OCI-LY3 (cell line): ENCODE measurements around the gene ALCAM.

Source experiments
- EZH2phosphoT487 ChIP-seq: fragments of 200-600 bp; shearing (Covaris generic); IDR thresholded peaks from 2 replicates; pipeline ENCODE4 v1.6.1; 2018; ENCODE audit warnings: antibody characterized with exemption, mixed run types, low read depth
- TF ChIP-seq, protein P1 (sequence below): fragments of 200-600, 300-600 bp; sonication (generic); IDR thresholded peaks from 2 replicates; pipeline ENCODE4 v1.5.1; 2014; ENCODE audit warnings: antibody characterized with exemption, low read length, low read depth

- TF ChIP-seq, protein P1, sequence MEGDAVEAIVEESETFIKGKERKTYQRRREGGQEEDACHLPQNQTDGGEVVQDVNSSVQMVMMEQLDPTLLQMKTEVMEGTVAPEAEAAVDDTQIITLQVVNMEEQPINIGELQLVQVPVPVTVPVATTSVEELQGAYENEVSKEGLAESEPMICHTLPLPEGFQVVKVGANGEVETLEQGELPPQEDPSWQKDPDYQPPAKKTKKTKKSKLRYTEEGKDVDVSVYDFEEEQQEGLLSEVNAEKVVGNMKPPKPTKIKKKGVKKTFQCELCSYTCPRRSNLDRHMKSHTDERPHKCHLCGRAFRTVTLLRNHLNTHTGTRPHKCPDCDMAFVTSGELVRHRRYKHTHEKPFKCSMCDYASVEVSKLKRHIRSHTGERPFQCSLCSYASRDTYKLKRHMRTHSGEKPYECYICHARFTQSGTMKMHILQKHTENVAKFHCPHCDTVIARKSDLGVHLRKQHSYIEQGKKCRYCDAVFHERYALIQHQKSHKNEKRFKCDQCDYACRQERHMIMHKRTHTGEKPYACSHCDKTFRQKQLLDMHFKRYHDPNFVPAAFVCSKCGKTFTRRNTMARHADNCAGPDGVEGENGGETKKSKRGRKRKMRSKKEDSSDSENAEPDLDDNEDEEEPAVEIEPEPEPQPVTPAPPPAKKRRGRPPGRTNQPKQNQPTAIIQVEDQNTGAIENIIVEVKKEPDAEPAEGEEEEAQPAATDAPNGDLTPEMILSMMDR = no peak
- TF ChIP-seq EZH2phosphoT487 = no peak
These were observed 901 bp downstream of the ALCAM start for GRCh38 chr3:105367406-105368213.
